Upper lobe of left lung (tissue), 4 donors: Measurements from ENCODE around the gene HLA-C.
"Not testable (repeated sequence)": the region's sequence is repeated elsewhere in the genome, so short reads cannot be mapped to it uniquely, and the experiment has no call there.

Source experiments
- POLR2A ChIP-seq, 4 donors: fragments of 450-650 bp; IDR thresholded peaks; one replicate each; pipeline ENCODE4 v1.5.1; 2016 to 2017; ENCODE audit warnings: antibody characterized with exemption in 4 of 4, mild to moderate bottlenecking in 2 of 4
- TF ChIP-seq, protein P1 (sequence below), 6 experiments: fragments of 450-650 bp in 4 of 6; fragments of 200-600 bp in 2 of 6; sonication (generic) in 2 of 6; IDR thresholded peaks; one replicate each; pipeline ENCODE4 v1.5.1; 2016 to 2019; ENCODE audit warnings: antibody characterized with exemption in 6 of 6

DNA sequence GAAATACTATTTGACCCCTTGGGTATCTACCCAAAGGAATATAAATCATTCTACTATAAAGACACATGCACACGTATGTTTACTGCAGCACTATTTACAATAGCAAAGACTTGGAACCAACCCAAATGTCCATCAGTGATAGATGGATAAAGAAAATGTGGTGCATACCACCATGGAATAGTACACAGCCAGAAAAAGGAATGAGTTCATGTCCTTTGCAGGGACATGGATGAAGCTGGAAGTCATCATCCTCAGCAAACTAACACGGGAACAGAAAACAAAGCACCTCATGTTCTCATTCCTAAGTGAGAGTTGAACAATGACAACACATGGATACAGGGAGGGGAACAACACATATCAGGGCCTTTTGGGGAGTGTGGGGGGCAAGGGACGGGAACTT, 7.8 kb upstream of the HLA-C start:
- TF ChIP-seq, protein P1, sequence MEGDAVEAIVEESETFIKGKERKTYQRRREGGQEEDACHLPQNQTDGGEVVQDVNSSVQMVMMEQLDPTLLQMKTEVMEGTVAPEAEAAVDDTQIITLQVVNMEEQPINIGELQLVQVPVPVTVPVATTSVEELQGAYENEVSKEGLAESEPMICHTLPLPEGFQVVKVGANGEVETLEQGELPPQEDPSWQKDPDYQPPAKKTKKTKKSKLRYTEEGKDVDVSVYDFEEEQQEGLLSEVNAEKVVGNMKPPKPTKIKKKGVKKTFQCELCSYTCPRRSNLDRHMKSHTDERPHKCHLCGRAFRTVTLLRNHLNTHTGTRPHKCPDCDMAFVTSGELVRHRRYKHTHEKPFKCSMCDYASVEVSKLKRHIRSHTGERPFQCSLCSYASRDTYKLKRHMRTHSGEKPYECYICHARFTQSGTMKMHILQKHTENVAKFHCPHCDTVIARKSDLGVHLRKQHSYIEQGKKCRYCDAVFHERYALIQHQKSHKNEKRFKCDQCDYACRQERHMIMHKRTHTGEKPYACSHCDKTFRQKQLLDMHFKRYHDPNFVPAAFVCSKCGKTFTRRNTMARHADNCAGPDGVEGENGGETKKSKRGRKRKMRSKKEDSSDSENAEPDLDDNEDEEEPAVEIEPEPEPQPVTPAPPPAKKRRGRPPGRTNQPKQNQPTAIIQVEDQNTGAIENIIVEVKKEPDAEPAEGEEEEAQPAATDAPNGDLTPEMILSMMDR (IDR thresholded peaks at IDR 0.05) = not testable (repeated sequence)
- TF ChIP-seq POLR2A (IDR thresholded peaks at IDR 0.05) = not testable (repeated sequence)
